ENCODE data around the gene TMEM163.

Gene TMEM163

DNA sequence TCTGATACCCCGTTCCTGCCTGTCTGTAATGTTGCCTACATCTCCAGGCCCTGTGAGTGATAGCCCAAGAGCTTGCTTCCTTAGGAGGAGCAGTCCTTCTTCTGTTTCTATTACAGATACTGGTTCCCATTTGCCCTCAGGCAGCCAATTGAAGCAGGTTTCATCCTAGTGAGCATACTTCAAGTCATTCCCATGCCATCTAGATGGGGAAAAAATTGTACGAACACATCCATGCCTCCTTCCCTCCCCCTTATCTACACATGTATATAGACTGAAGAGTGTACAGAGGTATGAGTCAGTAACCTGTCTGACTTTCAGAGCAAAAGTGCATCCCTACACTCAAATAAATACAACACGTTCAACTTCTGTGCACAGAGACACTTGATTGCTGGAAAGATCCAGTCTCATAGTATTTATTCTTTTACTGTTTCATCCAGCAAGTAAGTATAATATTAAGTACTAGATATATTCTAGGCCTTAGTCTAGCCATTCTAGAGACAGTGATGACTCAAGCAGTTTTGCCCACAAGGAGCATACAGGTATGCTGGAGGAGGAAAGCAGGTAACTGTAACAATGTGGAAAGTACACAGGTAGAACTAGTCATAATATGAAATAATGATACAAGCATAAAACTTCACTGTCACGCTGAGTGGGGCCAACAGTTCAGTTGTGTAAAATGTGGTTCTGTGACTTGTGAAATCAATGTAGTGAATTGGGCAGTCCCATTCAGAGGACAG lies 311.5 kb downstream of the TMEM163 start:
- DNase-seq (ENCODE audit: low spot score): no peak

DNA sequence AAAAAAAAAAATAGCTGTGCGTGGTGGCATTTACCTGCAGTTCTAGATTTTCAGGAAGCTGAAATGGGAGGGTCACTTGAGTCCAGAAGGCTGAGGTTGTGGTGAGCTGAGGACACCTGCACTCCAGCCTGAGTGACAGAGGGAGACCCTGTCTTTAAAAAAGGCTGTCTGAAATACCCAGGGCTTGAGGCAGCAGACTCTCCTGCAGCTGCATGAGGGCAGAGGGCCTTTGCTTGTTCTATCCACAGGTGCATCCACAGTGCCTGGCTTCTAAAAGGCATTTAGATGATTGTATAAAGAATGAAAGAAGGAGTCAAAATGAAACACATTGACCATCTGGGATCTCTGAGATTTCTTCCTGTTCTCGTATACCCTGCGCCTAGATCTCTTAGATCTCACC lies 312.1 kb downstream of the TMEM163 start:
- no peak for DNase-seq (ENCODE audit: low spot score)

DNA sequence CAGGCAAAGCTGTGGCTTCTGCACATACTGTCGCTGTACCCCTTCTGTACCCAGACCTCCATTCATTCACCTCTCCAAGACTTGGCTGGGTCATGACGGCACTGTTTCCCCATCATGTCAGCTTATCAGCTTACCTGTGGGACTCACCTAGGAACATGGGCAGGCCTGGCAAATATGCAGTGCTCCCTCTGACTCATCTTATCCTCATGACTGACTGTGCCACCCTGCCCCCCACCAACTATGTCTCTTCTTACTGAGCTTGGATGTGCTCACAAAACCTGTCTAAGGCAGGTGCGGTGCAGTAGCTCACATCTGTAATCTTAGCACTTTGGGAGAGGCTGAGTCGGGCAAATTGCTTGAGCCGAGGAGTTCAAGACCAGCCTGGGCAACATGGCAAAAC lies 312.5 kb downstream of the TMEM163 start:
- no peak for DNase-seq (ENCODE audit: low spot score)
